ENCODE data around the gene RNF144B. TPM values are rescaled to one million over a fixed set of nuclear protein-coding genes. Genes with fewer than 3 reads are reported as not detected.
A peak's percentile ranks its signal among the peaks of the same experiment; 100 is the strongest.

Gene RNF144B
- total and polyA plus RNA-seq, 10 of the 15 experiments (the other 5 are each of a cell fraction or from before 2014, with no cell fraction given), result 0.03 to 0.18 (median 0.14) TPM

- FAIRE-seq (no peak), DNase-seq (ENCODE audit: low read depth, low spot score) (no peak), ATAC-seq (no peak)
- no peaks in the 10 kb centered on the region for H3K4me1 ChIP-seq (ENCODE audit: control insufficient read depth, insufficient read depth, low read length)
- in situ Hi-C loops (cut with MboI) (no loop called here), intact Hi-C loops (cut with micrococcal nuclease; ENCODE audit: unreplicated experiment) (no loop called here)
- 36% methylated on average over 11 of the region's 11 CpGs for WGBS (ENCODE audit: insufficient coverage, insufficient replicate concordance, low lambda C conversion rate, missing lambda C conversion rate)
- H3K27me3 ChIP-seq (replicated peaks in 1 of 2; ENCODE audit: control insufficient read depth in 2 of 2, insufficient read depth in 2 of 2, low read length in 1 of 2), result no peaks in the 10 kb centered on the region
- H3K4me3 ChIP-seq, result no peak overlapping the region
- no TSS peak for BruUV-seq (replicated peaks)
- ChIA-PET POLR2A (no interaction called here), RAD21 (ENCODE audit: unreplicated experiment) (no interaction called here), CTCF (no interaction called here), SMC1A (ENCODE audit: uncharacterized antibody, unreplicated experiment) (no interaction called here)
- H3K9me3 ChIP-seq (replicated peaks; ENCODE audit: control insufficient read depth, insufficient read depth, low read length), result no peaks in the 10 kb centered on the region
- H4K20me1 ChIP-seq (ENCODE audit: control insufficient read depth, insufficient read depth), result no peaks in the 10 kb centered on the region
- no peaks in the 10 kb centered on the region for H3K36me3 ChIP-seq (ENCODE audit: control insufficient read depth in 2 of 2, insufficient read depth in 2 of 2, low read length in 1 of 2)
- H2AFZ ChIP-seq (ENCODE audit: control insufficient read depth, low read depth, low read length), result no peak overlapping the region
- H3K4me2 ChIP-seq (ENCODE audit: control insufficient read depth, insufficient read depth), result no peak overlapping the region
- H3K79me2 ChIP-seq (ENCODE audit: control insufficient read depth, insufficient read depth, low read length), result no peaks in the 10 kb centered on the region
- H3K27ac ChIP-seq (ENCODE audit: control insufficient read depth, insufficient read depth), result no peak overlapping the region
- TF ChIP-seq SRF (IDR thresholded peaks at IDR 0.05; ENCODE audit: low read depth in 2 of 2, low read length in 2 of 2), result no peak
- TF ChIP-seq POU2F2 (IDR thresholded peaks at IDR 0.05; ENCODE audit: borderline replicate concordance, low read depth, low read length), result peak; percentile 30; the same call in 1 of the 3 replicates
- H3K9ac ChIP-seq (ENCODE audit: control insufficient read depth, insufficient read depth, low read length), result no peak overlapping the region
Measured at GRCh38 chr6:18491308-18492045, 104.3 kb downstream of the RNF144B start.

GRCh38 chr6:18492972-18493371 lies 105.8 kb downstream of the RNF144B start:
- BruUV-seq (replicated peaks), result no TSS peak
- Histone ChIP-seq H3K4me2 (ENCODE audit: control insufficient read depth, insufficient read depth) (no peak overlapping the region), H3K9me3 (replicated peaks; ENCODE audit: control insufficient read depth, insufficient read depth, low read length) (no peaks in the 10 kb centered on the region), H3K27ac (ENCODE audit: control insufficient read depth, insufficient read depth) (no peak overlapping the region), H3K4me1 (ENCODE audit: control insufficient read depth, insufficient read depth, low read length) (no peaks in the 10 kb centered on the region), H4K20me1 (ENCODE audit: control insufficient read depth, insufficient read depth) (no peaks in the 10 kb centered on the region), H3K79me2 (ENCODE audit: control insufficient read depth, insufficient read depth, low read length) (no peaks in the 10 kb centered on the region), H3K4me3 (no peak overlapping the region), H3K27me3 (replicated peaks in 1 of 2; ENCODE audit: control insufficient read depth in 2 of 2, insufficient read depth in 2 of 2, low read length in 1 of 2) (no peaks in the 10 kb centered on the region), H3K9ac (ENCODE audit: control insufficient read depth, insufficient read depth, low read length) (no peak overlapping the region), H3K36me3 (ENCODE audit: control insufficient read depth in 2 of 2, insufficient read depth in 2 of 2, low read length in 1 of 2) (no peaks in the 10 kb centered on the region), H2AFZ (ENCODE audit: control insufficient read depth, low read depth, low read length) (no peak overlapping the region)
- ChIA-PET CTCF (no interaction called here), SMC1A (ENCODE audit: uncharacterized antibody, unreplicated experiment) (no interaction called here), RAD21 (ENCODE audit: unreplicated experiment) (no interaction called here), POLR2A (no interaction called here)
- no peak for FAIRE-seq
- WGBS (ENCODE audit: insufficient coverage, insufficient replicate concordance, low lambda C conversion rate, missing lambda C conversion rate), result 61% methylated on average over 2 of the region's 2 CpGs
- intact Hi-C loops (cut with micrococcal nuclease; ENCODE audit: unreplicated experiment), result no loop called here
- no peak for ATAC-seq
- in situ Hi-C loops (cut with MboI), result no loop called here
- no peak for DNase-seq (ENCODE audit: low read depth, low spot score)
- no peak for TF ChIP-seq PBX3 (IDR thresholded peaks at IDR 0.05; ENCODE audit: insufficient replicate concordance, low read depth, low read length)
- TF ChIP-seq YBX1 (IDR thresholded peaks at IDR 0.05), result no peak
- TF ChIP-seq GABPA (IDR thresholded peaks at IDR 0.05; ENCODE audit: low read depth), result no peak
- TF ChIP-seq IRF5 (IDR thresholded peaks at IDR 0.05; ENCODE audit: borderline replicate concordance), result no peak
